NOMO-1 treated with dmso at 0.1 percent for 144 hours (cell line): Measurements from ENCODE around the gene MAT1A.
"Not testable (repeated sequence)": the region's sequence is repeated elsewhere in the genome, so short reads cannot be mapped to it uniquely, and the experiment has no call there.

ENCODE experiments used
- DNase-seq: peaks from one replicate; lab custom pipeline; 2025; ENCODE audit not compliant: unreplicated experiment; lab: John Stamatoyannopoulos, UW

Gene MAT1A

DNA sequence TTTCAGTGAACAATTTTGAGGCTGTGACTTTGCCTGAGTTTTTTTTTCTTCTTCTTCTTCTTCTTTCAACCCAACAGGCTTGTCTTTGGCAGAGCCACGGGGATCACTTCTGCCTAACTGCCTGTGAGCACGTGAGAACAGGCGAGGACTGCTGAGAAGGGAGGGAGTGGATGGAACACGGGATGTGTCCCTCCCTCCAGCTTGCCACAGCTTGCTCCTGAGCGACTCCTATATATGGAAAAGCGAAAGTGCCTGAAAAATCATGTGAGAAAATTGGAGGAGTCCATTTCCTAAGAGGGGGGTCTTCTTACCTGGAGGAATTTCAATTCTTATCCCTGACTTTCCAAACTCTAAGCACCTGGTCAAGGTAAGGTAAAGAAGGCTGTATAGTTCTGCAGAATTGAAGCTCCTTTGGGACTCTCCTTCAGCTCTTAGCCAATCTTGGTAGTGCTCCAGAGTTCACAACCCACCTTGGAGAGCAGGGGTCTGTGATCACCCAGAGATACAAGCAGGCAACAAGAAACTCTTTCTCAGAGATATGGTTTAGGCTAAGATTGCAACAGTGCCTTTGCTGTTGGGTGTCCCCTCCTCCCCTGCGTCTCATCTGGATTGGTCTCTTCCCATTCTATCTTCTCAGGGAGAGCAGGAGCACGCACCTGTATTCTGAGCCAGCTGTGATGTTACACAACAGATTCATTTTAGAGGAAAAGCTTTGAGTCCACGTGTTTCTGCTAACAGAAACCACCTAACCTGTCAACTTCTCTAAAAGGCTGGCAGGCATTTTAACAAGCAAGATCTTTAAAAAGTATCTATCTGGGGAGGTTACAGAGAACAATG is at the start of gene MAT1A:
MAT1A (minus strand) TSS at position 208 of the 837 bp plus-strand sequence. CDS start 235 bp downstream, outside the sequence.
- DNase-seq = no peak

DNA sequence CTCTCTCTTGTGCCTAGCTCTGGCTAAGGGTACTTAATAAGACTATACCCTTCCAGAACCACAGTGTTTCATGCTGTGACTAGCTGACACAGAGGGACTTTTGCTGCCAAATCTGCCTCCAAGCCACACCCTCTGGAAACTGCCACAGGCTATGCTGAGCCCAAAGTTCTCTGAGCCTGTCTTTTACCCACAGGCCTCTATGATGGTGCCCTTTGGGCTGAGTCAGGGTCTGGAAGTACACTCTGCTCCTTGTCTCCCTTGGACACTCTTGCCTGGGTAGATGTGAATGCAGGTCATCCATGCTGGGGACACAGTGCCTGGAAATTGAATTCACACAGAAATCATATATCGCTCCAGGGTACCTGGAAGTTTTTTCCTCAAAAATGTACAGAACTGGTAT is 44.5 kb upstream of the MAT1A start:
- DNase-seq = no peak

DNA sequence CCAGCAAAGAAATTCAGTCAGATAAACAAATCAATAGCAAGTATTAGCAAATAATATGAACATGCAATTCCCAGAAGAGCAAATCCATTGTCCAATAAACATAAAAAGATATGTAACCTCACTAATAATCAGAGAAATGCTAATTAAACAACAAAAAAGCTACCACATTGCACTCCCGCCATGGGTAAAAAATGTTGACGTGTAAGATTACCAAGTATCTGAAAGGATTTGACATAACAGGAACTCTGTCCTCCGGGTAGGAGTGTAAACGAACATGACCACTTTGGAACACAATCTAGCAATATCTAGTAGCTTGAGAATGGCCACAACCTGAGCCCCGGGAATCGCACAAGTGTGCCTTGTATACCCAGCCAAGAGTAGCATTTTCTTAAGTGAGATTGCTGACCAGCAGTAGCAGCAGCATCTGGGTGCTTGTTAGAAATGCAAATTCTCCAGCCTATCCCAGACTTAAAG is 35.5 kb upstream of the MAT1A start:
- no peak for DNase-seq

DNA sequence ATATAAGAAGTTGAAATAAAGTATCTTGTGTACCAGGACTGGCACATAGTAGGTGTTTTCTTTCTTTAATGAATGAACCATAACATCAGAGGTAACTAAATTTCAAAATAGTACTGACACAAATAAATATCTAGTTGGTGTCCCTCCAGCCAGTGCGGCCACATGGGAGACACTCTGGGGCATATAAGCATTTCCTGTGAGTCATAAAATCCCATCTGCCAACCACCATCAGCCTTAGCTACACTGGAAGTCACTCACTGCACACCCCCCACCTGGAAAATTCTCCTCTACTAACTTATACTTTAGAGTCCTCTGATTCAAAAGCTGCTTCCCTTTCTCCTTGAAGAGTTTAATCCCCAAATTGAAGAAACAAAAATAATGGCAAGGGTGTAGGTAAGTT is 34.6 kb upstream of the MAT1A start:
- no peak for DNase-seq

GRCh38 chr10:80323311-80323710 is 33.9 kb upstream of the MAT1A start:
- no peak for DNase-seq

DNA sequence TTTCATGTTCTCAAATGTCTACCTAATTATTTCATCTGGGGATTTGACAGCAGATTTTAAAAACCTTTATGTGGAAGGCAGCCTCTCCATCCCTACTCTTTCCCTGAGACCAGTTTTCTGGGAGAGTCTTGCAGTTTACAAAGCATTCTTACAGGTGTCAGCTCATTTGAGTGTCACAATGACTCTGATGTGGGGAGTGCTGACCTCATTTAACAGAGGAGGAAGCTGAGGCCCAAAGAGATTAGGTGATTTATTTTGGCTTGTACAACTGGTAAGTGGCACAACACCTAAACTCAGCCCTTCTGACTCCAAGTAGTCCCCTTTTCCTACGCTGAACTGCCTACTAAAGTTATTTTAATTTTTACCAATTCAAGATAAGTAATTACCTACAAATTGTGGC is 33.3 kb upstream of the MAT1A start:
- DNase-seq = no peak

- DNase-seq = no peak
Measured at GRCh38 chr10:80322158-80322557, 32.7 kb upstream of the MAT1A start.

DNA sequence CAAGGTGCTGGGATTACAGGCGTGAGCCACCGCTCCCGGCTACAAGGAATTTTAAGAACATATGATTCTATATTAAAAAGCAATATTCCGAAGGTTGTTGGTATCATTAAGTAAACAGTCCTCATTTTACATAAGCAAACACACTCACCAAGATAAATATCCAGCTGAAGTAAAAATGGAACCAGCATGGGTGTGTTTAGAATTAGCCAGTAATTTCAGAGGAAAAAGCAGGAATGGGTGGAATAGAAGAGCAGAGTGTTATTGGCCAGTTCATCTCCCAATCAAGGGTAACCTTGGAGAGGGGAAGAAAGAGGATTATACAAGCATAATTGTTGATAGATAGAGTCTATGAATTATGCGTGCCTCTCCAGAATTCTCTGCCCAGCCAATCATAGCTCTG is 31.7 kb upstream of the MAT1A start:
- DNase-seq = no peak

- no peak for DNase-seq
Measured at GRCh38 chr10:80320377-80320776, 30.9 kb upstream of the MAT1A start.

DNA sequence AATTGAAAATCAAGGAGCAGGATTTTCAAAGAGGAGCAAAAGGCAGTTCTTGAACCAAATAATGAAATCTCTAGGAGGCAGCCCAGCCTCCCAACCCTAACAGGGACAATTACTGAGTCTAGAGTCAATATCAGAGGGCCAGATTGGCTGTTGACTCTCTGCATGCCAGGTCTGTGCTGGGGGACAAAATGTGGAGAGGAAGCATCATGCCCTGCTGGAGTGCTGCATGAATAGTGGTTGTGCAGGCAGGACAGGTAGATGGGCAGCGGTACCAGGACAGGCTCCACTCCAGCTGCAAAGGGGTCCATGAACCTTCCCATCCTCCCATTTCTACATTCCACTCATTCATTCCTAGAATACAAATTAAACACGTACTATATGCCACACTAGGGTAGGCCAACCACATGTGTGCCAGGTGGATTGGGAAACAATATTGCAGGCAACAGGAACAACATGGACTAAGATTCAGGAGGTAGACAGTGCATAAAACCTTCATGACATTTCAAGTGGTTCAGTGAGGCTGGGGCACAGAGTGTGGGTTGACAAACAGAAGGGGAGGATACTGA is 30.4 kb upstream of the MAT1A start:
- DNase-seq = no peak

DNA sequence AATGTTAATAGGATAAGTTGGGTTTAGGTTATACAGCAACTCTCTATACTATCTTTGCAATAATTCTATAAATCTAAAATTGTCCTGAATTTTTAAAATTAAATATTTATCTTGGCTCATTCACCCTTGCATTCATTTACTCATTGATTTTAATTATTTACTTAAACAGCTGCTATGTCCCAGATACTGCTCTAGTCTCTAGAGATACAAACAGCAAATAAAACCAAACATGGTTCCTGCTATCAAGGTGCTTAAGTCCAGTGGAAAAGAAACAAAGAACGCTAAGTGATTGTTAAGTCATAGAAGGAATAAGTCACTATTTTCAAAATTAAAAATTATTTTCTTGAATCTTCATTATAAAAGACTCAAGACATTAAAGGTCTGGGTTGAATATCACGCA is 29.9 kb upstream of the MAT1A start:
- DNase-seq = no peak

- DNase-seq = no peak
Measured at GRCh38 chr10:80318742-80319141, 29.3 kb upstream of the MAT1A start.

- no peak for DNase-seq
Measured at GRCh38 chr10:80315391-80315790, 25.9 kb upstream of the MAT1A start.

GRCh38 chr10:80313523-80313922 is 24.1 kb upstream of the MAT1A start:
- no peak for DNase-seq

GRCh38 chr10:80305989-80306388 is 16.5 kb upstream of the MAT1A start:
- not testable (repeated sequence) for DNase-seq

DNA sequence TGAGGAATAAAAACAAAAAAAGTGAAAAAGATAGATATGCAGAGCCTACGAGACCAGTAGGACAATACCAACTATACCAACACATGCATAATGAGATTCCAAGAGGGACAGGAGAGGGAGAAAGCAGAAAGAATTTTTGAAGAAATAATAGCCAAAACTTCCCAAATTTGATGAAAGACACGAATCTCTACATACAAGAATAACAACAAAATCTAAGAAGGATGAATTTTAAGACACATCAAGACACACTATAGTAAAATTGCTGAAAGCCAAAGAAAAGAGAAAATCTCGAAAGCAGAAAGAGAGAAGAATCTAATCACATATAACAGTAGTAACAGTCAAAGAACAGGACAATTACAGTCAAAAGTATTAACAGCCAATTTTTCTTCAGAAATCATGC is 7.5 kb upstream of the MAT1A start:
- no peak for DNase-seq

DNA sequence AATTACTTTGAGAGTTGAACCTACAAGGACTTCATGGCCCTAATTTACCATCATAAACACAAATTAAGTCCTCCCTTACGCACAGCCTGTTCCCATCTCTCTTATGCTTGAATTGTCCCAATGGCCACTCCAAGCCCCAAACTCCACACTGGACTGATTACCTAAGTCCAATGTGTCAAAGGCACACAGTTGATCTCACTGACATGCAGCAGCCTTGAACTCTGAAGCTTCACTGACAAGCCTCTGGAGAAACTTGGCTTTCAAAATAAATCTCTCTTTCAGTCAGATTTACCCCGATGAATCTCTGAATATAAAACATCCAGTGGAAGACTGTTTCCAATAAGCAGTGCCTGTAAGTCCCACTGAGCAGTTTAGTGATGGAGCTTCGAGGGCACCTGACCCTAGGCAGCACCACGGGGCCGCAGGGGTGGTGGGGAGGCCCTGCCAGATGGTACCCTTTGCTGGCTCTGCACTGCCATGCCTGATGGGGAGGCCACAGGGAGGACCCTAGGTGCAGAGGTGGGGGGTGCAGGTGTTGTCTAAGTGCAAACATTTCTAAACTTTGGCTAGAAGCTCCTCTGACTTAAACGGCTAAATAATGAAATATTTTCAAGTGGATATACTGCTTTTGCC is 3.3 kb upstream of the MAT1A start:
- DNase-seq = no peak

DNA sequence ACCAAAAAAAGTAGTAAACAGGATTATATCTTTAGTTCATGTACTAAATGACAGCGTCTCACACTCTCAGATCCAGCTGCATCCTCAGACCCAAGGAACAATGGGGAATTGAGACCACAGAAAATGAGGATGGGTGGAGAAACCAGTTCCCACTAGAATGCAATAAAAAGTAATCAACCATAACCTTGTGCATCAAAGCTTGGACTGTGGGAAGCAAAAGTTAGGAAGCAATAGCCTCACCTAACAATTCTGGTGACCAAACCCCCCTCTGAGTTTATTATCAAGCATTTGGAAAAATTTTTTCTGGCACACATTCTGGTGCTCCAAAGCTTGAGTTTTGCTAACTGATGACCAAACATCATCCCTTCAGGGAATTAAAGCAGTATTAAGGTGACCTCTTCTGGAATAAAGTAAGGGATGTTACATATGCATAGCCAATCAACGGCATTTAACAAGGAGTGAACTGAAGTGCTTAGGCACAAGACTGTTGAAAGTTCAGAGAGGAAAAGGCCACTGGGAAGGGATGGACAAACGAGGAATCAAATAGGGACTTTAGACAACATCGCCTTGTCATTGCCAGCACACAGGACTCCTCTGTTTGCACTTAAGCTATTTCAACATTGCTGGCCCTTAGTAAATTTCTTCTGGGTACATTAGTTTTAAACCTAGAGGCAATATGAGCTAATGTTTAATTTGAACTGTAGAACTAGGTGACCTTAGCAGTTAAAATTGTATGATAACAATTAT is 1.2 kb upstream of the MAT1A start:
- DNase-seq = no peak

DNA sequence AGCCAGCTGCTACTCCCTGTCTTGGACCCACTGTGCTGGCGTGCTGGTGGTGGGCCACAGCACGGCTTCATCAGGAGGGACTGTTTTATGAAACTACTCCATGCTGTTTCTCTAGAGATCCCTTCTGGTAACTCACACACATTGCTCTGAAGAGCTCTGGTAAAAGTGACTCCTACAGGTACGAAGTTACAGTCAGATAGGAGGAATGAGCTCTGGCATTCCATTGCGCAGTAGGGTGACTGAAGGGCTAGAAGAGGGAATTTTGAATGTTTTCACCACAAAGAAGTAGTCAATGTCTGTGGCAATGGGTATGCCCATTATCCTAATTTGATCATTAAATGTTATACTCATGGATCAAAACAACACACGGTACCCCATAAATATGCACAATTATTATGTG is 609 bp downstream of the MAT1A start:
- no peak for DNase-seq

- no peak for DNase-seq
Measured at GRCh38 chr10:80284522-80284921, 4.9 kb downstream of the MAT1A start.

GRCh38 chr10:80283536-80284199 is 5.8 kb downstream of the MAT1A start:
- DNase-seq = no peak
